ENCODE data around the gene DAB2IP. TPM values are rescaled to one million over a fixed set of nuclear protein-coding genes. Genes with fewer than 3 reads are reported as not detected.
A peak's percentile ranks its signal among the peaks of the same experiment; 100 is the strongest.

The DAB2IP gene
- total and polyA plus RNA-seq, 2 of the 4 experiments (the other 2 are of a cell fraction) = 5.6 to 17.2 TPM

DNA sequence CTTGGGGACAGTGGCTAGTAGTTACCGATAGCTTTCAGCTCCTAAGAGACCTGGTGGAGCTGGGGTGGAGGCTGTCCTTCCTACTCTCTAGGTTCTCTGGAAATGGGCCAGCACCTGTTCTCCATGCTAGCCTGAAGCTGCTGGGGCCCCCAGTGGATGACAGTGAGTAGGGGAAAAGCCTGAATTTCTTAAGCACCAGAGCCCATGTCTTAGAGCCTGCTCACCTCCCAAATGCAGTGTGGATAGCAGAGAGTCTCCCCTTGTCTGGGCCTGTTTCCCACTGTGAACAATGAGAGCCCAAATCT is 105.8 kb downstream of the DAB2IP start:
- Histone ChIP-seq H2BK15ac (ENCODE audit: low read depth, low read length) (no peak overlapping the region), H3K9me1 (ENCODE audit: insufficient read depth, low read length) (peaks cover 15% of the 10 kb centered on the region; the same call in 1 of the 2 replicates), H2AK5ac (ENCODE audit: low read depth, low read length) (no peak overlapping the region), H2BK120ac (ENCODE audit: low read depth, low read length) (no peak overlapping the region), H3K4me2 (ENCODE audit: low read depth, low read length) (no peak overlapping the region), H3K4me1 (ENCODE audit: control insufficient read depth, insufficient read depth, low read length) (peaks cover 2% of the 10 kb centered on the region), H4K91ac (ENCODE audit: insufficient read depth, low read depth, low read length) (no peak overlapping the region), H3K23ac (ENCODE audit: low read depth, low read length) (no peak overlapping the region), H3K27me3 (ENCODE audit: control insufficient read depth, insufficient read depth, low read length) (no peaks in the 10 kb centered on the region), H3K56ac (ENCODE audit: extremely low read depth, insufficient read depth, low read length) (no peak overlapping the region), H3K18ac (ENCODE audit: low read depth, low read length) (no peak overlapping the region), H3K36me3 (ENCODE audit: control insufficient read depth, insufficient read depth, low read length) (peaks cover 38% of the 10 kb centered on the region), H3K4ac (ENCODE audit: low read depth, low read length) (no peak overlapping the region), H4K20me1 (ENCODE audit: insufficient read depth, low read length) (peaks cover 56% of the 10 kb centered on the region), H4K5ac (ENCODE audit: low read depth, low read length) (no peak overlapping the region), H3K14ac (replicated peaks; ENCODE audit: low read depth, low read length) (no peak overlapping the region), H3K9ac (ENCODE audit: low read depth, low read length) (no peak overlapping the region), H3K27ac (ENCODE audit: insufficient read depth, low read length) (no peak overlapping the region), H3K79me1 (ENCODE audit: low read depth in 1 of 2, low read length in 2 of 2) (peaks cover 12 to 48% of the 10 kb centered on the region in 2 experiments; a peak in 3 of 4 replicates), H3K9me3 (ENCODE audit: control insufficient read depth, insufficient read depth, low read length) (no peaks in the 10 kb centered on the region), H2AK9ac (replicated peaks; ENCODE audit: low read depth, low read length, poor library complexity) (peak overlapping the region; percentile 65), H4K8ac (ENCODE audit: low read depth in 2 of 2, low read length in 2 of 2) (no peak overlapping the region), H2BK20ac (ENCODE audit: low read depth, low read length) (no peak overlapping the region), H2AFZ (replicated peaks; ENCODE audit: low read length, poor library complexity) (no peak overlapping the region), H2BK5ac (ENCODE audit: low read depth, low read length, poor library complexity, severe bottlenecking) (no peak overlapping the region), H3K4me3 (ENCODE audit: insufficient read depth, low read depth, low read length) (no peak overlapping the region)
- dilution Hi-C loops (cut with HindIII; ENCODE audit: low sequenced_read_pairs, unreplicated experiment) (no loop called here), intact Hi-C loops (cut with micrococcal nuclease) (no loop called here), in situ Hi-C loops (cut with MboI; ENCODE audit: low sequenced_read_pairs) (no loop called here)
- TF ChIP-seq MAFK (IDR thresholded peaks at IDR 0.05; ENCODE audit: low read depth, low read length) (no peak), BHLHE40 (IDR thresholded peaks at IDR 0.05; ENCODE audit: low read depth, low read length) (no peak), RFX5 (IDR thresholded peaks at IDR 0.05; ENCODE audit: low read depth, low read length) (no peak), MAZ (IDR thresholded peaks at IDR 0.05; ENCODE audit: borderline replicate concordance, low read depth, low read length) (no peak), RCOR1 (IDR thresholded peaks at IDR 0.05; ENCODE audit: insufficient replicate concordance, low read length) (no peak), CEBPB (IDR thresholded peaks at IDR 0.05; ENCODE audit: low read depth, low read length) (no peak), FOS (IDR thresholded peaks at IDR 0.05; ENCODE audit: low read depth, low read length) (no peak), USF2 (IDR thresholded peaks at IDR 0.05; ENCODE audit: low read depth, low read length) (no peak)
- no TSS peak for BruUV-seq (replicated peaks)
- no CpG with 5 or more reads among the region's 1 CpG for WGBS, 2 experiments (ENCODE audit: extremely low coverage in 2 of 2, insufficient read length in 1 of 2)
- no peak for DNase-seq
- ChIA-PET CTCF (no interaction called here), POLR2A (ENCODE audit: unreplicated experiment) (no interaction called here)
- ATAC-seq (ENCODE audit: low read depth) = no peak
